Measurements from ENCODE around the gene NHLRC3.
A peak's percentile ranks its signal among the peaks of the same experiment; 100 is the strongest.

The NHLRC3 gene

DNA sequence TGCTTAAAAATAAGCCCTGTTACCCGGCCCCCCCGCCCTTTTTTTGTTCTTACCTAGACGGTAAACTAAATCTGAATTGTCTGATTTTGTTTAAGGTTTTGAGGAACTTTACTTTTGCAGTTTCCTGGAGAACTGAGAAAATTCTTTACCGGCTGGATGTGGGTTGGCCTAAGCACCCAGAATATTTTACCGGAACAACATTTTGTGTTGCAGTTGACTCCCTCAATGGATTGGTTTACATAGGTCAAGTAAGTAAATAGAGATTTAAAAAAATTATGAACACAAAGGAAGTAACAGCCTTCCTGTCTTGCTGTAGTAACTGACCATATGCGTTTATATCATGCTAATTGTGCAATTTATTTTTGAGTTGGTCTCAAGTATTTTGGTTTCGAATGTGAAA lies 785 bp downstream of the NHLRC3 start:
- no peak overlapping the region for H3K27ac ChIP-seq (ENCODE audit: low read depth, low read length)

DNA sequence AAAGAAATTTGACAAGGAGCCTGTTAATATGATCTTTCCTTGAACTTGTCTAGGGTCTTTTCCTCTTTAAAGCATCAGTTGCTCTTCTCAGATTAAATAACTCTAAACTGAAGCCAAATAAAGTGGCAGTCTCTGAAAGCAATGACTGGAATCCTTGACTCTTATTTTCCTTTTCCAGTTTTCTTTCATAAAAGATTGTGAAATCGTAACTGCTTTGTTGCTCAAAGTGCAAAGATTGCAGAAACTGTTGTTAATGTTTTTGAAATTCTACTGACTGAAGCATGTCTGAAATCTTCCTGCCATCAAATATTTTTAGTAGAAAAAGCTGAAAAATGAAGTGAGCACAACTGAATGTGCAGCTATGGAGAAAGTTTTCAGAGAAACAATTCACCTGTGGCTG lies 1.9 kb downstream of the NHLRC3 start:
- peaks cover 12 to 14% of the 10 kb centered on the region in 2 donors for H3K4me1 ChIP-seq (ENCODE audit: control insufficient read depth in 1 of 2, insufficient read depth in 2 of 2, low read length in 2 of 2)
- H3K4me3 ChIP-seq (ENCODE audit: low read depth in 1 of 2, low read length in 2 of 2) = no peak overlapping the region
- no peaks in the 10 kb centered on the region for H3K9me3 ChIP-seq (ENCODE audit: control insufficient read depth in 1 of 2, low read length in 2 of 2)
- H3K27ac ChIP-seq (ENCODE audit: low read depth, low read length) = no peak overlapping the region
- H3K27me3 ChIP-seq (ENCODE audit: control insufficient read depth in 1 of 2, insufficient read depth in 2 of 2, low read length in 2 of 2) = no peaks in the 10 kb centered on the region
- no peak overlapping the region for H3K9ac ChIP-seq (ENCODE audit: low read depth in 1 of 2, low read length in 2 of 2)
- peaks cover 0 to 3% of the 10 kb centered on the region in 2 donors for H3K36me3 ChIP-seq (ENCODE audit: control insufficient read depth in 1 of 2, insufficient read depth in 2 of 2, low read length in 2 of 2)

More for the DNA sequence above, 785 bp downstream of the NHLRC3 start:
- H3K4me3 ChIP-seq (ENCODE audit: low read depth in 1 of 2, low read length in 2 of 2) = peak overlapping the region; percentile 100
- H3K36me3 ChIP-seq (ENCODE audit: control insufficient read depth in 1 of 2, insufficient read depth in 2 of 2, low read length in 2 of 2) = peaks cover 0 to under 1% of the 10 kb centered on the region in 2 donors
- peaks cover 20 to 21% of the 10 kb centered on the region in 2 donors for H3K4me1 ChIP-seq (ENCODE audit: control insufficient read depth in 1 of 2, insufficient read depth in 2 of 2, low read length in 2 of 2)
- H3K27me3 ChIP-seq (ENCODE audit: control insufficient read depth in 1 of 2, insufficient read depth in 2 of 2, low read length in 2 of 2) = no peaks in the 10 kb centered on the region
- peak overlapping the region in 1 of 2 donors; percentile 84 for H3K9ac ChIP-seq (ENCODE audit: low read depth in 1 of 2, low read length in 2 of 2)
- no peaks in the 10 kb centered on the region for H3K9me3 ChIP-seq (ENCODE audit: control insufficient read depth in 1 of 2, low read length in 2 of 2)

DNA sequence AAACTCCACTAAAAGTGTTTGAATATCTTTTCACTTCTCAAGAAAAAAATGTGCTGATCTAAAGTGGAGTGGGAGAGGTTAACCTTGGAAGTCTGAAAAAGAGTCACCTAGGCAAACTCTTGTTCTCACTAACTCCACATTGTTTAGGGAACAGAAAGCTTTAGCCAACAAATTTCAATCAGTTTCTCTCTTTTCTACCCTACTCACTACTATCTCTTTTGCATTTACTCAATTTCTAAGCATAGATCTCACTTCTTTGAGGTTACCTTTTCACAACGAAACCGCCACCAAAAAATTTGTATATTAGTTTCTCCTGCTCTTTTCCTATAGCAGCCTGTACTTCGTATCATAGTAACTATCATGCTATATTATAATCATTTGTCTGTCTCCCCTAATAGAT lies 6.3 kb downstream of the NHLRC3 start:
- Histone ChIP-seq H3K27ac (ENCODE audit: low read depth, low read length) (no peak overlapping the region), H3K9me3 (ENCODE audit: control insufficient read depth in 1 of 2, low read length in 2 of 2) (no peaks in the 10 kb centered on the region), H3K4me1 (ENCODE audit: control insufficient read depth in 1 of 2, insufficient read depth in 2 of 2, low read length in 2 of 2) (peaks cover 0 to 7% of the 10 kb centered on the region in 2 donors), H3K9ac (ENCODE audit: low read depth in 1 of 2, low read length in 2 of 2) (no peak overlapping the region), H3K36me3 (ENCODE audit: control insufficient read depth in 1 of 2, insufficient read depth in 2 of 2, low read length in 2 of 2) (peaks cover 3% of the 10 kb centered on the region in 2 donors), H3K27me3 (ENCODE audit: control insufficient read depth in 1 of 2, insufficient read depth in 2 of 2, low read length in 2 of 2) (no peaks in the 10 kb centered on the region), H3K4me3 (ENCODE audit: low read depth in 1 of 2, low read length in 2 of 2) (no peak overlapping the region)

DNA sequence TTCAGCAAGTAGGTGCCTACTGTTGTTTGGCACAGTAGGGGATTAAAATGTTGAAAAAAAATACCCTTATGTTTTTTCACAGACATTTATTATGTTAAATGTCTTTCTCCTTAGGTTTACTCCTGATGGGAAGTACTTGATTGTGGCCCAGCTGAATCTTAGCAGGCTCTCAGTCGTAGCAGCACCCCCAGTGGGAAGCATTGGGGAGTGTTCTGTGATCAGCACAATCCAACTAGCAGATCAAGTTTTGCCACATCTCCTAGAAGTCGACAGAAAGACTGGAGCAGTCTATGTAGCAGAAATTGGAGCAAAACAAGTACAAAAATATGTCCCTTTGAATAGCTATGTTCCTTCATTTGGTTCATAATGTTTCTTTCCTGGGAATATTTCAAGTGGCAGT lies 9.3 kb downstream of the NHLRC3 start:
- Histone ChIP-seq H3K36me3 (ENCODE audit: control insufficient read depth in 1 of 2, insufficient read depth in 2 of 2, low read length in 2 of 2) (peaks cover 3% of the 10 kb centered on the region in 2 donors), H3K27me3 (ENCODE audit: control insufficient read depth in 1 of 2, insufficient read depth in 2 of 2, low read length in 2 of 2) (no peaks in the 10 kb centered on the region), H3K9me3 (ENCODE audit: control insufficient read depth in 1 of 2, low read length in 2 of 2) (no peaks in the 10 kb centered on the region)

DNA sequence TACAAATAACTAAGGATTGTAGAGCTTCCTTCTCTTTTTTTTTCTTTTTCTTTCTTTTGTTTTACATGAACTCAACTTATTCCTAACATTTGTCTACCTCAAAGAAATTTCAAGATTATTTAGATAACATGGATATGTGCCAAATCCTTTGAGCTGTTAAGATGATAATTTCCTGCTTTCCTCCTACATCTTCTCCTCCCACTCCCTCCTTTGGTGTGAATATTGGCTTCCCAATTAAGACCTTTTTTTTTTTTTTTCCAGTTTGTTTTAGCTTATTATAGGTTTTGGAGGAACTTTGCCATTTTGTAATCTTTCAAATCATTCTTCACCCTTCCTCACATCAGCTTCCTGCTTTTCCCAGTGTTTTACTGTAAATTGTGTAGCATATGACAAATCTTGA lies 10.6 kb downstream of the NHLRC3 start:
- no peak overlapping the region for H3K4me3 ChIP-seq (ENCODE audit: low read depth in 1 of 2, low read length in 2 of 2)
- H3K4me1 ChIP-seq (ENCODE audit: control insufficient read depth in 1 of 2, insufficient read depth in 2 of 2, low read length in 2 of 2) = no peaks in the 10 kb centered on the region
- no peak overlapping the region for H3K9ac ChIP-seq (ENCODE audit: low read depth in 1 of 2, low read length in 2 of 2)
- H3K27ac ChIP-seq (ENCODE audit: low read depth, low read length) = no peak overlapping the region
- no peaks in the 10 kb centered on the region for H3K9me3 ChIP-seq (ENCODE audit: control insufficient read depth in 1 of 2, low read length in 2 of 2)
- H3K27me3 ChIP-seq (ENCODE audit: control insufficient read depth in 1 of 2, insufficient read depth in 2 of 2, low read length in 2 of 2) = no peaks in the 10 kb centered on the region
- H3K36me3 ChIP-seq (ENCODE audit: control insufficient read depth in 1 of 2, insufficient read depth in 2 of 2, low read length in 2 of 2) = peaks cover 3 to 9% of the 10 kb centered on the region in 2 donors

More for the DNA sequence above, 9.3 kb downstream of the NHLRC3 start:
- Histone ChIP-seq H3K9ac (ENCODE audit: low read depth in 1 of 2, low read length in 2 of 2) (no peak overlapping the region), H3K4me3 (ENCODE audit: low read depth in 1 of 2, low read length in 2 of 2) (no peak overlapping the region), H3K4me1 (ENCODE audit: control insufficient read depth in 1 of 2, insufficient read depth in 2 of 2, low read length in 2 of 2) (no peaks in the 10 kb centered on the region), H3K27ac (ENCODE audit: low read depth, low read length) (no peak overlapping the region)

DNA sequence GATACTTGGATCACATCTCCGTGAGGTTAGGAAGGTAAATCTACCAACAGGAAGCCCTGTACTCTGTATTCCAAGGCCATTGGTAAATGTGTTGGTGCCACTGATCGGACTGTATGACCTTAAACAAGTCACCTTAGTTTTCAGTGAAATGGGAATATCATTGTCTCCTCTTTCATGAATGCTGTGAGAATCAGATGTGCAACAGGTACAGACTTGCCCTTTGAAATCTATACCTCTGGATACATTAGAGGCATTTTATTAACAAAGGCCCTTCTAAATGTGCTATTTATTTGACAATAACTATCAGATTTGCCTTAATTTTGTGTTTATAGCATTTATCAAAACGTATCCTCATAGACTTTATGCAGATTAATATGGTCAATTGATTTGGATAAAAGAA lies 11.0 kb downstream of the NHLRC3 start:
- H3K9ac ChIP-seq (ENCODE audit: low read depth in 1 of 2, low read length in 2 of 2) = no peak overlapping the region
- no peak overlapping the region for H3K27ac ChIP-seq (ENCODE audit: low read depth, low read length)
- H3K9me3 ChIP-seq (ENCODE audit: control insufficient read depth in 1 of 2, low read length in 2 of 2) = no peaks in the 10 kb centered on the region
- H3K27me3 ChIP-seq (ENCODE audit: control insufficient read depth in 1 of 2, insufficient read depth in 2 of 2, low read length in 2 of 2) = no peaks in the 10 kb centered on the region
- H3K36me3 ChIP-seq (ENCODE audit: control insufficient read depth in 1 of 2, insufficient read depth in 2 of 2, low read length in 2 of 2) = peaks cover under 1 to 9% of the 10 kb centered on the region in 2 donors
- H3K4me3 ChIP-seq (ENCODE audit: low read depth in 1 of 2, low read length in 2 of 2) = no peak overlapping the region
- H3K4me1 ChIP-seq (ENCODE audit: control insufficient read depth in 1 of 2, insufficient read depth in 2 of 2, low read length in 2 of 2) = no peaks in the 10 kb centered on the region

DNA sequence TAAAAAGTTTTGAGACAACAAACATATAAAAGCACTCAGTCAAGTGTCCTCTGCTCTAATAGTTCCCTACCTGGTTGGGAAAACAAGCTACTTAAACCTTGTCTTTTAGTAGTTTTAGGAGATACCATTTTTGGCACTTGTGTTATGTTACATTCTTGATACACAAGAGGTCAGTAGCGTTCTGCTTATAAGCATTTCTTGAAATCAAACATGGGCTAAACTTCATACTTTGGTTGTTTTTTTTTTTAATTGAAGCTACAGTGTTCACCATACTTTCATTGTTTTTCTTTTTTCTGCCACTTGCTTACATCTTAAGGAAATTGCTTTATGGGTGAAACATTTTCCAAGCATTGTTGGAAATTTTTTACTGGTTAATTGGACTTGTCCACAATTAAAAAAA lies 12.9 kb downstream of the NHLRC3 start:
- Histone ChIP-seq H3K27ac (ENCODE audit: low read depth, low read length) (no peak overlapping the region), H3K9ac (ENCODE audit: low read depth in 1 of 2, low read length in 2 of 2) (no peak overlapping the region), H3K27me3 (ENCODE audit: control insufficient read depth in 1 of 2, insufficient read depth in 2 of 2, low read length in 2 of 2) (no peaks in the 10 kb centered on the region), H3K4me3 (ENCODE audit: low read depth in 1 of 2, low read length in 2 of 2) (no peak overlapping the region), H3K36me3 (ENCODE audit: control insufficient read depth in 1 of 2, insufficient read depth in 2 of 2, low read length in 2 of 2) (peaks cover 0 to 9% of the 10 kb centered on the region in 2 donors), H3K9me3 (ENCODE audit: control insufficient read depth in 1 of 2, low read length in 2 of 2) (no peaks in the 10 kb centered on the region), H3K4me1 (ENCODE audit: control insufficient read depth in 1 of 2, insufficient read depth in 2 of 2, low read length in 2 of 2) (no peaks in the 10 kb centered on the region)

DNA sequence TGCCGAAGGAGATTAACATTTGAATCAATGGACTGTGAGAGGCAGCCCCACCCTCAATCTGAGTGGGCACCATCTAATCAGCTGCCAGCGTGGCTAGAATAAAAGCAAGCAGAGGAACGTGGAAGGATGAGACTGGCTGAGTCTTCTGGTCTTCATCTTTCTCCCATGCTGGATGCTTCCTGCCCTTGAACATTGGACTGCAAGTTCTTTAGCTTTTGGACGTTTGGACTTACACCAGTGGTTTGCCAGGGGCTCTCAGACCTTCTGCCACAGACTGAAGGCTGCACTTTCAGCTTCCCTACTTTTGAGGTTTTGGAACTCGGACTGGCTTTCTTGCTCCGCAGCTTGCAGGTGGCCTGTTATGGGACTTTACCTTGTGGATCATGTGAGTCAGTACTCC lies 14.7 kb downstream of the NHLRC3 start:
- Histone ChIP-seq H3K4me1 (ENCODE audit: control insufficient read depth in 1 of 2, insufficient read depth in 2 of 2, low read length in 2 of 2) (no peaks in the 10 kb centered on the region), H3K9ac (ENCODE audit: low read depth in 1 of 2, low read length in 2 of 2) (no peak overlapping the region), H3K4me3 (ENCODE audit: low read depth in 1 of 2, low read length in 2 of 2) (no peak overlapping the region)

DNA sequence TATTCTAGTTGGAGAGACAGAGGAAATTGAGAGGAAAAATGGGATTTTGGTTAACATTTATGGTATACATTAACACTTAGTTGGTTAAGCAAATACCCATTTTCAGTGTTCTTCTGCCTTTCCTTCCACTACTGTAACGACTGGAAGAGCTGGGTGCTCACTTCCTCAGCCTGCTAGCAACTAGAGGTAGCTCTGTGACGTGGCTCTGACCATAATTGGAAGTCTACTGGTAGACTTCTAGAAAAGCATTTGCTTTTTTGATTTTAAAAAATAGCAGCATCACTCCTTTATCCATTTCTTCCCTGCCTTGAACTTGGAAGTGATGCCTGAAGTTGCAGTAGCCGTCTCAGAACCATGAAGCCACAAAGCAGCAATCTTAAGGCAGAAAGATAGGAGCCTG lies 15.9 kb downstream of the NHLRC3 start:
- Histone ChIP-seq H3K27me3 (ENCODE audit: control insufficient read depth in 1 of 2, insufficient read depth in 2 of 2, low read length in 2 of 2) (no peaks in the 10 kb centered on the region), H3K36me3 (ENCODE audit: control insufficient read depth in 1 of 2, insufficient read depth in 2 of 2, low read length in 2 of 2) (peaks cover 0 to 5% of the 10 kb centered on the region in 2 donors), H3K9ac (ENCODE audit: low read depth in 1 of 2, low read length in 2 of 2) (no peak overlapping the region), H3K4me3 (ENCODE audit: low read depth in 1 of 2, low read length in 2 of 2) (no peak overlapping the region), H3K4me1 (ENCODE audit: control insufficient read depth in 1 of 2, insufficient read depth in 2 of 2, low read length in 2 of 2) (no peaks in the 10 kb centered on the region), H3K9me3 (ENCODE audit: control insufficient read depth in 1 of 2, low read length in 2 of 2) (no peaks in the 10 kb centered on the region), H3K27ac (ENCODE audit: low read depth, low read length) (no peak overlapping the region)

More for the DNA sequence above, 14.7 kb downstream of the NHLRC3 start:
- H3K27me3 ChIP-seq (ENCODE audit: control insufficient read depth in 1 of 2, insufficient read depth in 2 of 2, low read length in 2 of 2) = no peaks in the 10 kb centered on the region
- no peak overlapping the region for H3K27ac ChIP-seq (ENCODE audit: low read depth, low read length)
- no peaks in the 10 kb centered on the region for H3K9me3 ChIP-seq (ENCODE audit: control insufficient read depth in 1 of 2, low read length in 2 of 2)
- H3K36me3 ChIP-seq (ENCODE audit: control insufficient read depth in 1 of 2, insufficient read depth in 2 of 2, low read length in 2 of 2) = peaks cover 0 to 9% of the 10 kb centered on the region in 2 donors

DNA sequence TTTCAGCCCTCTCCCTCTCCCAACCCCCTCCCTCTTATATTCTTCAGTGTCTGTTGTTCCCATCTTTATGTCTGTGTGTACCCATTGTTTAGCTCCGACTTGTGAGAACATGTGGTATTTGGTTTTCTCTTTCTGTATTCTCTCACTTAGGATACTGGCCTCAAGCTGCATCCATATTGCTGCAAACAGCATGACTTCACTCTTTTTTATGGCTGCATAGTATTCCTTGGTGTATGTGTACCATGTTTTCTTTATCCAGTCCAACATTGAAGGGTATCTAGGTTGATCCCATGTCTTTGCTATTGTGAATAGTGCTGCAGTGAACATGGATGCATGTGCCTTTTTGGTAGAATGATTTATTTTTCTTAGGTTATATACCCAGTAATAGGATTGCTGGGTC lies 17.8 kb downstream of the NHLRC3 start:
- Histone ChIP-seq H3K4me3 (ENCODE audit: low read depth in 1 of 2, low read length in 2 of 2) (no peak overlapping the region), H3K4me1 (ENCODE audit: control insufficient read depth in 1 of 2, insufficient read depth in 2 of 2, low read length in 2 of 2) (no peaks in the 10 kb centered on the region), H3K9me3 (ENCODE audit: control insufficient read depth in 1 of 2, low read length in 2 of 2) (no peaks in the 10 kb centered on the region), H3K27me3 (ENCODE audit: control insufficient read depth in 1 of 2, insufficient read depth in 2 of 2, low read length in 2 of 2) (no peaks in the 10 kb centered on the region), H3K27ac (ENCODE audit: low read depth, low read length) (no peak overlapping the region), H3K9ac (ENCODE audit: low read depth in 1 of 2, low read length in 2 of 2) (no peak overlapping the region), H3K36me3 (ENCODE audit: control insufficient read depth in 1 of 2, insufficient read depth in 2 of 2, low read length in 2 of 2) (peaks cover 0 to 5% of the 10 kb centered on the region in 2 donors)

DNA sequence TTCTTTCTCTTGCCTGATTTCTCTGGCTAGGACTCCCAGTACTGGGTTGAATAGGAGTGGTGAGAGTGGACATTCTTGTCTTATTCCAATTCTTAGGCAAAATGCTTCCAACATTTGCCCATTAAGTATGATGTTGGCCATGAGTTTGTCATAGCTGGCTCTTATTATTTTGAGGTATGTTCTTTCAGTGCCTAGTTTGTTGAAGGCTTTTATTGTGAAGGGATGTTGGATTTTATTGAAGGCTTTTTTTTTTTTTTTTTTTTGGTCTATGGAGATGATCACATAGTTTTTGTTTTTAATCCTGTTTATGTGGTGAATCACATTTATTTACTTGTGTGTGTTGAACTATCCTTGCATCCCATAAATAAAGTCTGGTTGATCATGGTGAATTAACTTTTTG lies 19.8 kb downstream of the NHLRC3 start:
- no peak overlapping the region for H3K4me3 ChIP-seq (ENCODE audit: low read depth in 1 of 2, low read length in 2 of 2)
- H3K27me3 ChIP-seq (ENCODE audit: control insufficient read depth in 1 of 2, insufficient read depth in 2 of 2, low read length in 2 of 2) = no peaks in the 10 kb centered on the region
- no peaks in the 10 kb centered on the region for H3K4me1 ChIP-seq (ENCODE audit: control insufficient read depth in 1 of 2, insufficient read depth in 2 of 2, low read length in 2 of 2)
- H3K36me3 ChIP-seq (ENCODE audit: control insufficient read depth in 1 of 2, insufficient read depth in 2 of 2, low read length in 2 of 2) = peaks cover 0 to 5% of the 10 kb centered on the region in 2 donors
- H3K27ac ChIP-seq (ENCODE audit: low read depth, low read length) = no peak overlapping the region
- no peak overlapping the region for H3K9ac ChIP-seq (ENCODE audit: low read depth in 1 of 2, low read length in 2 of 2)
- H3K9me3 ChIP-seq (ENCODE audit: control insufficient read depth in 1 of 2, low read length in 2 of 2) = no peaks in the 10 kb centered on the region
